ENCODE data around the gene ALKBH3. TPM values are rescaled to one million over a fixed set of nuclear protein-coding genes. Genes with fewer than 3 reads are reported as not detected.

The ALKBH3 gene
- total RNA-seq, 1 experiment from 2014 or later = 76.6 TPM

DNA sequence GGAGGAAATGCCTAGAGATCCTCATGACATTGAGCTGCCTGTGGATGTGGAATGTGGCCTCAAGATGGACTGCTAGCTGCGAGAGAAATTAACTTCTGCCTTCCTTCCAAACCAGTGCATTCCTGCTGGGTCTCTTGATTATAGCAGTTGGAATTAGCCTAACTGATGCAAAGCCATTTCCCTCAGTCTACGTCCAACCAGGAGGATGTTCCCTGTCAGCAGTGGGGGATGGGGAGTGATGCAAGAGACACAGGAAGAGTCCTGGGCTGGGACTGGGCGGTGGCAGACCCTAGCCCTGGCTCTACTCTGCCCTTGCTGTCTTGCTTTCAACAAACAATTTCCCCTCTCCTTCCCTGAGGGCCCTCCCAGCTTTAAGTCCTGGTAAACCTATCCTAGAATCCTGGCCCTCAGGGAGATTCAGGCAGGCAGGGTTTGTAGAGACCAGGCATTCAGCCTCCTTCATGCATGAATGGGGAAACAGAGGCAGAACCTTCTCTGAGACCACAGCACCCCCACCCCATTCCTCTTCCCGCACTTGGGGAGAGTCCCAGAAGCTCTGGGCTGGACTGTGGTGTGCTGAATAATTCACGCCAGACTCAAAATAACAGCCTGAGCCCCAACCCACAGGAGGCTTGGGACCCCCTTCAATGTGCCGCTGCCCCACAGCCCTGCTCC, 78.8 kb downstream of the ALKBH3 start:
- DNase-seq (ENCODE audit: low spot score) = no peak

DNA sequence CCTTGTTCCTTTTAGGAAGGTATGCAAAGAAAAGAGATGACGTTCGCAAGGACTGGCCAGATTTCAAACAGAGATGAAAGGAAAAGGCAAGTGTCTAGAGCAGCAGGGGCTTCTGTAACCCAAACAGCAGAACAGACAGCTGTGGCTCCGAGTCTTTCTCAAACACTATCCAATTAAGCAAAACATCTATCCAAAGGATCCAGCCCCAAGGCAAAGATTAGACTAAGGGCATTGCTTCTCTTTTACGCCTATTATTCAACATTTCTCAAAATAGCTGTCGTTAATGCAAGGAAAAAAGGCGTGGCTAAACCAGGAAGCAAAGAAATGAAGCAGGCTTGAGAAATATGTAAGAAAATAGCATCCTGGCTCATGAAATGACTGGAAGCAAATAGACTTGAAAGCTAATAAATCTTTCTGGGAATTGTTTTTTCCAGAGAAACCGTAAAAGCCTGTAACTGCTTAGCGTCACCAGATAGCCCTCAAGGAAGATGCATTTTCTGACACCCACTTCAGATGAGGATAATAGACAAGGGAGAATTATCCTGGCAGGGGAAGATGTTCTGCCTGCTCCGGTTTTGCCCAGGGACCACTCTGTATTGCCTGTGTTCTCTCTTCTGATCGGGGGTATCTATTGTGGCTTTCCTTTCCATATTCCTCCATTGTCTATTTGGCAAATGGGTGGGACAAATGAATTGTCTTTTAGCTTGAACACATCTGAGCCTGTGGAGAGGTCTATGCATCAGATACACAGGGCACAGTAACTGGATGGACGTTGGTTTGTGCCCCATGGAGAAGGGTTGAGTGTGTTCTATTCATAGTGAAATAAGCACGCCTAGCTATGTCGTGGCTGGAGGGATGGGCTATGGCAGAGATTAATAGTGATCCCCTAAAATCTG, 82.0 kb downstream of the ALKBH3 start:
- DNase-seq (ENCODE audit: low spot score) = no peak

DNA sequence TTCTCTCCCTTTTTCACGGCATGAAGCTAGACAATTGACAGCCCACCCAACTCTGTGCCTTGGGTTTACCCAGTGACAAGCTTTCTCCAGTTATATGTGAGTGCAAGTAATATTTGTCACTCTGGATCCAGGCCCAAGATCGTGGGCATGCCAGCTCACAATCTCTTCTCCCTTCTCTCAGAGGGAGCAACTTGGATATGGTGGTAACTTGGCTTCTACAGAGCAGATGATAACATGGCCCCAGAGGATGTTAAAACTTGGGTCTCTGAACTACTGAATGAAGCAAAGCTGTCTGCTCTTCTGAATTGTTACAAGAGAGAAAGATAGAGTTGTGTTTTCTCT, 82.6 kb downstream of the ALKBH3 start:
- DNase-seq (ENCODE audit: low spot score) = no peak

DNA sequence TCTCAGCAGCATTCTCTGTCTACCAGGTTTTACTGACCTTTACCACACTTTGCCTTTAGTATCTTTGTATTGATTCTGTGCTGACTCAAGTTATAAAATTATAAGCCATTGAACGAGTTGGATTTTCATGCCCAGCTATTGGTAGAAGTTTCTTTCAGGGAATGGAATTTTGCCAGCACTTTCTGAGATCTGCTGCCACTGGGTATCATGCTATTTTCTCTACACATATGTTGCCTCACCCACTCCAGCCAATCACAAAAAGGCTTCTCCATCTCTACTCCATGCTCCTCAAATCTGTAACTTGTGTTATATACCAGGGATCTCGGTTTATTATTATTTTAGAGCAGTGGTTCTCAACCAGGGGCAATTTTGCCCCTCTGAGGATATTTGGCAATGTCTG, 87.0 kb downstream of the ALKBH3 start:
- no peak for DNase-seq (ENCODE audit: low spot score)

DNA sequence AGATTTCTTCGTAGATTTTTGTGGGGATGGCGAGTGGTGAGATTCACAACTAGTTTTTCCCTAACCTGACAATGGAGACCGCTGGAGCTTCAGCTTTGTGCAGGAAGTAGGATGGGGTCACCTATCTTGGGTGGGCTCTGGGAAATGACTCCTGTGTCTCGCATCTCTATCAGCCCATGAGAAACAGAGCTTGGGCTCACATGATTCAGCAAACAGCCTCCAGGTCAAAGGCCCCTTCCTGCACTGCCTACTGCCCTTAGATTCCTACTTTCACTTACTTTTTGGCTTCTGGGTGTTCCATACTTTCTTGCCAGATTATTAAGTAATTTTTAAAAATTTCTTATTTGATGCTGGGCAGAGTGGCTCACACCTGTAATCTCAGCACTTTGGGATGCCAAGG, 88.1 kb downstream of the ALKBH3 start:
- no peak for DNase-seq (ENCODE audit: low spot score)

DNA sequence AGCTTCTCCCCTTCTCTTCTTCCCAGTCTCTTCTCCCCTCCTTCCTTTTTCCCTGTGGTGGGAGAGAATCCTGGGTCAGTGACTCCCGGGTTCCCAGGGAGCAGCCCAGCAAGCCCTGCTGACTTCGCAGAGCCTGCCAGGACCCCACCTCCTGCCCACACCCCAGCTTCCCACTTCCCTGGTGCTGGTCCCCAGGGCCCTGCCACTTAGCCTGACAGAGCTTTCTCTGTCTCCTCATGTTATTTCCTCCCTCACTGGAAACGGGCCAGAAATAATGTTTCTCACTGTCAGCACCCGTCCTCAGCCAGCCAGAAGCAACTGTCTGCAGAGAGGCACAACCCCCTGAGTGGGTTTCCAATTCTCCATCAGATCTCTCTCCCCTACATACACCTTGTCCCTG, 88.9 kb downstream of the ALKBH3 start:
- DNase-seq (ENCODE audit: low spot score) = no peak

Other genes with a start within 250 kb of the ALKBH3 start
- gene HSD17B12, start 200.1 kb upstream of the ALKBH3 start, total RNA-seq (2014; rRNA removed; shearing (Covaris generic)) = 98.1 and 105 TPM in 2 replicates
- gene C11orf96, start 61.8 kb downstream of the ALKBH3 start, total RNA-seq (2014; rRNA removed; shearing (Covaris generic)) = 0.36 and 0.53 TPM in 2 replicates
- gene ACCSL, start 167.2 kb downstream of the ALKBH3 start, total RNA-seq (2014; rRNA removed; shearing (Covaris generic)) = not detected in 2 replicates
- gene ACCS, start 185.4 kb downstream of the ALKBH3 start, total RNA-seq (2014; rRNA removed; shearing (Covaris generic)) = 6.5 and 6.9 TPM in 2 replicates
- gene EXT2, start 214.8 kb downstream of the ALKBH3 start, total RNA-seq (2014; rRNA removed; shearing (Covaris generic)) = 163 and 173 TPM in 2 replicates